ENCODE measurements around the gene MAP3K8. TPM values are rescaled to one million over a fixed set of nuclear protein-coding genes. Genes with fewer than 3 reads are reported as not detected.

MAP3K8 gene
- total and polyA plus RNA-seq, 9 of the 15 experiments (the other 6 are each of a cell fraction or from before 2014, with no cell fraction given) = 6.9 to 23.6 (median 13.6) TPM

DNA sequence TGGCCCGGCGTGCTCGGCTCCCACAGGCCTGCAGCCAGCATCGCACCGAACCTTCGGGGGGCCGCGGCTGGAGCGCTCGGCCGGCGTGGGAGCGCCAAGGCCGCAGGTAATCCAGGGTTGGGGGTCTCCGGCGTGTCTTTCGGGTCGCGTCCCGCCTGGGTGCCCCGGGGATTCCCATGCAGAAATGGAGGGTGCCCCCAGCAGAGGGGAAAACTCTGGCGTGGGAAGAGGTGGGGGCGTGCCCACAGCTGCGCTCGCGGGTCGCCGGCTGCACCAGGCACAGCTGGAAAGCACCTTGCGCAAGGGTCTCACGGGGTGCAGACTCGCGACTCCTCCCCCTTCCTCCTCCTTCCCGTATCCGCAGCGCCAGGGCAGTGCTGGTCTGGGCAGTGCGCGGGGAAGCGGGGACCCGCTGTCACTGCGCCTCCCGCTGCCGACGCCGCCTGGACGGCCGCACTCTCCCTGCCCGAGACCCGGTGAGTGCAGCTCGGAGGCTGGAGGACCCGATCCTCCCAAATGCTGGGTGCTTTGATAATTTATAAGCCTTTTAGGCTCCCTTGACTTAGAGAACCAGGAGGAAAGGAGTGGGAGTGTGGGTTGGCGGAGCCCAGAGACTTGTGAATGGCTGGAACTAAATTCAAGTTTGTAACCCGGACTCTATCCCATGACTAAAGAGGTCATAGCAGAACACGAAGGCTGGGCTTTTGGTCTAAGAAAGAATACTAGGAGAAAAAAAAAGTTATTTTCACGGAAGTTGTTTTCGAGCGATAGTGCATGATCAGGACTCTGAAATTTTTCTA, 489 bp downstream of the MAP3K8 start (continued):
- TF ChIP-seq CEBPG (CRISPR knock-in tag; IDR thresholded peaks at IDR 0.05) (peak; percentile 92), CEBPG (tag; conservative IDR thresholded peaks at IDR 0.05 in 1 of 2, IDR thresholded peaks at IDR 0.05 in 1 of 2) (peak; percentile 69 to 94), ZNF23 (CRISPR knock-in tag; IDR thresholded peaks at IDR 0.05) (no peak), EWSR1 (IDR thresholded peaks at IDR 0.05; ENCODE audit: borderline replicate concordance, low read depth, partially characterized antibody) (no peak), ATF7 (IDR thresholded peaks at IDR 0.05) (0 out of 2 replicates have a peak, but pooled peaks have one; percentile 38), HDGF (IDR thresholded peaks at IDR 0.05) (no peak), SNAPC5 (CRISPR knock-in tag; IDR thresholded peaks at IDR 0.05) (no peak), DIDO1 (tag; IDR thresholded peaks at IDR 0.05; ENCODE audit: low read depth) (no peak), ESRRB (CRISPR knock-in tag; IDR thresholded peaks at IDR 0.05; ENCODE audit: borderline replicate concordance) (no peak), SMAD4 (CRISPR knock-in tag; conservative IDR thresholded peaks at IDR 0.05) (no peak), ELF4 (CRISPR knock-in tag; IDR thresholded peaks at IDR 0.05) (no peak), MXD1 (CRISPR knock-in tag; IDR thresholded peaks at IDR 0.05; ENCODE audit: borderline replicate concordance, poor library complexity, severe bottlenecking) (no peak), ZBTB7A (IDR thresholded peaks at IDR 0.05; ENCODE audit: borderline replicate concordance, control insufficient read depth, low read depth, low read length) (peak; percentile 45), DMBX1 (CRISPR knock-in tag; IDR thresholded peaks at IDR 0.05; ENCODE audit: borderline replicate concordance) (no peak), GTF2E2 (tag; IDR thresholded peaks at IDR 0.05) (peak; percentile 67; the same call in 1 of the 2 replicates)
- TF ChIP-seq, protein P1, sequence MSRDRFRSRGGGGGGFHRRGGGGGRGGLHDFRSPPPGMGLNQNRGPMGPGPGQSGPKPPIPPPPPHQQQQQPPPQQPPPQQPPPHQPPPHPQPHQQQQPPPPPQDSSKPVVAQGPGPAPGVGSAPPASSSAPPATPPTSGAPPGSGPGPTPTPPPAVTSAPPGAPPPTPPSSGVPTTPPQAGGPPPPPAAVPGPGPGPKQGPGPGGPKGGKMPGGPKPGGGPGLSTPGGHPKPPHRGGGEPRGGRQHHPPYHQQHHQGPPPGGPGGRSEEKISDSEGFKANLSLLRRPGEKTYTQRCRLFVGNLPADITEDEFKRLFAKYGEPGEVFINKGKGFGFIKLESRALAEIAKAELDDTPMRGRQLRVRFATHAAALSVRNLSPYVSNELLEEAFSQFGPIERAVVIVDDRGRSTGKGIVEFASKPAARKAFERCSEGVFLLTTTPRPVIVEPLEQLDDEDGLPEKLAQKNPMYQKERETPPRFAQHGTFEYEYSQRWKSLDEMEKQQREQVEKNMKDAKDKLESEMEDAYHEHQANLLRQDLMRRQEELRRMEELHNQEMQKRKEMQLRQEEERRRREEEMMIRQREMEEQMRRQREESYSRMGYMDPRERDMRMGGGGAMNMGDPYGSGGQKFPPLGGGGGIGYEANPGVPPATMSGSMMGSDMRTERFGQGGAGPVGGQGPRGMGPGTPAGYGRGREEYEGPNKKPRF (IDR thresholded peaks at IDR 0.05; ENCODE audit: low read depth, low read length) = no peak
